D721Med (cell line): ENCODE measurements around the gene MCFD2.

Experiments used
- DNase-seq: peaks from one replicate; pipeline ENCODE4 v3.0.0; 2011; ENCODE audit warnings: low spot score; ENCODE audit not compliant: insufficient read length
- FAIRE-seq: peaks from 2 replicates; lab custom pipeline; 2011; peaks lifted over from hg19 to GRCh38; lab: Jason Lieb, UNC
- CTCF ChIP-seq: IDR thresholded peaks from 2 replicates; pipeline ENCODE4 v1.5.1; 2012; ENCODE audit warnings: mild to moderate bottlenecking, control low read depth; ENCODE audit not compliant: insufficient read depth; ENCODE audit errors: missing control alignments

The MCFD2 gene

GRCh38 chr2:46939626-46940359, 24.2 kb upstream of the MCFD2 start:
- TF ChIP-seq CTCF: no peak
- FAIRE-seq (no peak), DNase-seq (no peak)

- TF ChIP-seq CTCF: no peak
- DNase-seq: no peak
- FAIRE-seq: no peak
These were observed 21.9 kb upstream of the MCFD2 start for GRCh38 chr2:46937471-46937901.

GRCh38 chr2:46936566-46936965, 21.0 kb upstream of the MCFD2 start:
- FAIRE-seq: no peak
- no peak for TF ChIP-seq CTCF
- DNase-seq: no peak

- FAIRE-seq (no peak), DNase-seq (no peak)
- TF ChIP-seq CTCF: no peak
These were observed 19.5 kb upstream of the MCFD2 start for GRCh38 chr2:46935071-46935470.

GRCh38 chr2:46929612-46930011, 14.0 kb upstream of the MCFD2 start:
- DNase-seq (no peak), FAIRE-seq (no peak)
- no peak for TF ChIP-seq CTCF

GRCh38 chr2:46926863-46927262, 11.3 kb upstream of the MCFD2 start:
- FAIRE-seq: no peak
- TF ChIP-seq CTCF: no peak
- no peak for DNase-seq
